B cell (primary cell): ENCODE results near the gene PKNOX1.

Source experiments
- CTCF ChIP-seq: fragments of 200-600 bp; IDR thresholded peaks from one replicate; pipeline ENCODE4 v1.8.0; 2022; ENCODE audit warnings: antibody characterized with exemption, mild to moderate bottlenecking
- EZH2 ChIP-seq: IDR thresholded peaks from 2 replicates; pipeline ENCODE4 v1.6.1; 2012; ENCODE audit warnings: borderline replicate concordance, low read depth, mild to moderate bottlenecking, moderate library complexity, low read length; ENCODE audit not compliant: insufficient read depth, poor library complexity, severe bottlenecking

DNA sequence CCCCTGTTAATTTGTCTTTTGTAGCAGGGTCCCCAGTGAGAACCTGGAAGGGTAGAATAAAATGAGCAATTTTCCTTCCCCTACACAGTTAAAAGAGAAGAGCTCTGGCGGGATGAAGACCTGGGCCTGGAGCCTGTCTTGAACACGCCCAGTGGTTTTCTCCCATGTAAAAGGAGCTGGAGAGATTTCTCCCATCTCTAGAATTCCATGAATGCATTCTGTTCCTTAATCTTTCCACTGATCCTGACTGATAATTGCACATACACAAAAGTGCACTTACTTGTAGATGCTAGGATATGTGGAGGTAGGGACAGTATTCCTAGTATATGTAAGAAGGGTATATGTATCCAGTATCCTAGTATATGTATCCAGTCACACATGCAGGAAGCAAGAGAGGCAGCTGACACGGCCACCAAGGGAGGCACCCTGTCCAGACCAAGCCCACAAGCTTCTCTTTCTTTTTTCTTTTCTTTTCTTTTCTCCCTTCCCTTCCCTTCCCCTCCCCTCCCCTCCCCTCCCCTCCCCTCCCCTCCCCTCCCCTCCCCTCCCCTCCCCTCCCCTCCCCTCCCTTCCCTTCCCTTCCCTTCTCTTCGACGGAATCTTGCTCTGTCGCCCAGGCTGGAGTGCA lies 11.9 kb upstream of the PKNOX1 start:
- no peak for TF ChIP-seq CTCF
- TF ChIP-seq EZH2 = no peak
